PFSK-1 (cell line): ENCODE data around the gene NUDT22.

Experiments used
- FOXP2 ChIP-seq: optimal IDR thresholded peaks from 2 replicates; pipeline ENCODE3; 2011; ENCODE audit warnings: borderline replicate concordance, control low read depth, inconsistent platforms; ENCODE audit not compliant: insufficient read depth; ENCODE audit errors: extremely low read length, extremely low read depth
- POLR2AphosphoS5 ChIP-seq: IDR thresholded peaks from 2 replicates; pipeline ENCODE4 v1.6.1; 2012; ENCODE audit warnings: low read depth, mild to moderate bottlenecking, control low read depth, low read length, moderate library complexity
- REST ChIP-seq, 2 experiments: IDR thresholded peaks; 2 replicates each; pipeline versions ENCODE4 v1.6.1 to v1.8.0; 2011 to 2012; ENCODE audit warnings: low read depth in 2 of 2, low read length in 2 of 2, control low read depth in 1 of 2, inconsistent platforms in 1 of 2, mild to moderate bottlenecking in 1 of 2, moderate library complexity in 1 of 2; ENCODE audit not compliant: insufficient read depth in 1 of 2
- SIN3A ChIP-seq: IDR thresholded peaks from 2 replicates; pipeline ENCODE4 v1.6.1; 2012; ENCODE audit warnings: mild to moderate bottlenecking, low read length, moderate library complexity, borderline replicate concordance; ENCODE audit not compliant: insufficient read depth
- TAF1 ChIP-seq: IDR thresholded peaks from 2 replicates; pipeline ENCODE4 v1.6.1; 2012; ENCODE audit warnings: low read length, control low read depth, borderline replicate concordance; ENCODE audit not compliant: insufficient read depth

The NUDT22 gene

GRCh38 chr11:64276653-64277431 lies 50.8 kb downstream of the NUDT22 start:
- TF ChIP-seq TAF1, result no peak

- TF ChIP-seq FOXP2 (no peak), TAF1 (no peak), REST (IDR thresholded peaks at IDR 0.05; ENCODE audit: insufficient read depth in 1 of 2, low read depth in 2 of 2, low read length in 2 of 2) (no peak), SIN3A (no peak), POLR2AphosphoS5 (no peak)
Observed at GRCh38 chr11:64278576-64279190, 52.6 kb downstream of the NUDT22 start.
